ENCODE measurements around the gene C1orf210. TPM values are rescaled to one million over a fixed set of nuclear protein-coding genes. Genes with fewer than 3 reads are reported as not detected.

Gene C1orf210
- polyA plus RNA-seq, 1 donor (not counting 4 experiments of a cell fraction or from before 2014, with no cell fraction given) = 5.6 TPM

DNA sequence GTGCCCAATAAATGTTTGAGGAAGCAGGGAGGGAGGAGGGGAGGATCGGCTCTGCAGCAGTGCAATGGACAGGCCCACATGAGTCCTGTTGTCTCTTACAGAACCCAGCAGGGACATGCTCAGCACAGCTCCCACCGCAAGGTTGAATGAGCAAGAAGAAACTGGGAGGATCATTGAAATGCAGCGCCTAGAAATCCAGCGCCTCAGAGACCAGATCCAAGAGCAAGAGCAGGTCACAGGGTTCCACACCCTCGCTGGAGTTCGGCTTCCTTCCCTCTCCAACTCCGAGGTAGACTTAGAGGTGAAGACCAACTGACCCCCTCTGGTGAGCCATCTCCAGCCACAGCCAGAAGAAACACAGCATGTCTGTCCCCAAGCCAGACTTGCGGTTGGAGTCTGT is 31.5 kb downstream of the C1orf210 start:
- Histone ChIP-seq H3K9me3 (ENCODE audit: control insufficient read depth, low read depth, low read length) (no peaks in the 10 kb centered on the region), H3K27ac (ENCODE audit: control insufficient read depth, insufficient read depth, low read length) (no peak overlapping the region), H3K4me1 (ENCODE audit: control insufficient read depth, extremely low read depth, insufficient read depth, low read length) (no peaks in the 10 kb centered on the region), H3K4me2 (ENCODE audit: control insufficient read depth, extremely low read depth, insufficient read depth, low read depth, low read length) (no peak overlapping the region), H4K20me1 (ENCODE audit: control insufficient read depth, extremely low read depth, insufficient read depth, low read length) (no peaks in the 10 kb centered on the region), H3K79me2 (ENCODE audit: control insufficient read depth, insufficient read depth, low read length) (no peaks in the 10 kb centered on the region), H3K36me3 (ENCODE audit: control insufficient read depth in 2 of 2, extremely low read depth in 1 of 2, insufficient read depth in 2 of 2, low read length in 2 of 2) (no peaks in the 10 kb centered on the region), H3K4me3 (ENCODE audit: control insufficient read depth in 2 of 3, extremely low read depth in 1 of 3, insufficient read depth in 2 of 3, low read depth in 1 of 3, low read length in 3 of 3) (no peak overlapping the region), H3K27me3 (ENCODE audit: control insufficient read depth, extremely low read depth, insufficient read depth, low read length) (peaks cover 16% of the 10 kb centered on the region), H3K9ac (ENCODE audit: control insufficient read depth, extremely low read depth, insufficient read depth, low read length) (no peak overlapping the region), H2AFZ (ENCODE audit: control insufficient read depth, low read length) (no peak overlapping the region), H3K9me1 (ENCODE audit: control insufficient read depth, extremely low read depth, insufficient read depth, low read length) (no peaks in the 10 kb centered on the region)
- no peak for DNase-seq (ENCODE audit: low read depth, low spot score)
- dilution Hi-C loops (cut with MboI; ENCODE audit: extremely low pct_ligation_motif_present, low sequenced_read_pairs) = no loop called here
- no peak for FAIRE-seq
- no peak for TF ChIP-seq EZH2 (IDR thresholded peaks at IDR 0.05; ENCODE audit: low read length)
- TF ChIP-seq, protein P1, sequence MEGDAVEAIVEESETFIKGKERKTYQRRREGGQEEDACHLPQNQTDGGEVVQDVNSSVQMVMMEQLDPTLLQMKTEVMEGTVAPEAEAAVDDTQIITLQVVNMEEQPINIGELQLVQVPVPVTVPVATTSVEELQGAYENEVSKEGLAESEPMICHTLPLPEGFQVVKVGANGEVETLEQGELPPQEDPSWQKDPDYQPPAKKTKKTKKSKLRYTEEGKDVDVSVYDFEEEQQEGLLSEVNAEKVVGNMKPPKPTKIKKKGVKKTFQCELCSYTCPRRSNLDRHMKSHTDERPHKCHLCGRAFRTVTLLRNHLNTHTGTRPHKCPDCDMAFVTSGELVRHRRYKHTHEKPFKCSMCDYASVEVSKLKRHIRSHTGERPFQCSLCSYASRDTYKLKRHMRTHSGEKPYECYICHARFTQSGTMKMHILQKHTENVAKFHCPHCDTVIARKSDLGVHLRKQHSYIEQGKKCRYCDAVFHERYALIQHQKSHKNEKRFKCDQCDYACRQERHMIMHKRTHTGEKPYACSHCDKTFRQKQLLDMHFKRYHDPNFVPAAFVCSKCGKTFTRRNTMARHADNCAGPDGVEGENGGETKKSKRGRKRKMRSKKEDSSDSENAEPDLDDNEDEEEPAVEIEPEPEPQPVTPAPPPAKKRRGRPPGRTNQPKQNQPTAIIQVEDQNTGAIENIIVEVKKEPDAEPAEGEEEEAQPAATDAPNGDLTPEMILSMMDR (optimal IDR thresholded peaks at IDR 0.05 in 1 of 3, IDR thresholded peaks at IDR 0.05 in 1 of 3, conservative IDR thresholded peaks at IDR 0.05 in 1 of 3; ENCODE audit: extremely low read depth in 1 of 3, insufficient read depth in 2 of 3, low read length in 3 of 3) = no peak

DNA sequence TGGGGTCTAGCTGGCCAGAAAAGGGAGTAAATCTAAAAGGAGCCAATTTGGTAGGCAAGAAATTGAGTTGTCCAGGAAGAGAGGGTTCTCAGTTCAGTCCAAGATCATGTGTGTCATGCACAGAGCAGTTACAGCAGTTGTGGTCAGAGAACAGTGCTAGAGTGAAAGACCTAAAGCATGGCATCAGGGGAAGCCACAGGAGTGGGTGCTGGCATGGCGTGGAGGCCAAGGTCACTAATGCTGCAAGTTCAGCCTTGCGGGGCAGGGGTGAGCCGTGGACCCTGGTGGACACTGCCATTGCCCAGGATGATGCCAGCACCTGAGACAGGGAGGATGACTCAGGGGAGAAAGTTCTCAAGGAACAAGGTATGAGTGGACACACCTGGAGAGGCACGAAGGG is 32.2 kb downstream of the C1orf210 start:
- DNase-seq (ENCODE audit: low read depth, low spot score) = no peak
- Histone ChIP-seq H4K20me1 (ENCODE audit: control insufficient read depth, extremely low read depth, insufficient read depth, low read length) (no peaks in the 10 kb centered on the region), H3K9me3 (ENCODE audit: control insufficient read depth, low read depth, low read length) (no peaks in the 10 kb centered on the region), H3K79me2 (ENCODE audit: control insufficient read depth, insufficient read depth, low read length) (no peaks in the 10 kb centered on the region), H2AFZ (ENCODE audit: control insufficient read depth, low read length) (no peak overlapping the region), H3K9me1 (ENCODE audit: control insufficient read depth, extremely low read depth, insufficient read depth, low read length) (no peaks in the 10 kb centered on the region), H3K27me3 (ENCODE audit: control insufficient read depth, extremely low read depth, insufficient read depth, low read length) (peaks cover 16% of the 10 kb centered on the region), H3K4me2 (ENCODE audit: control insufficient read depth, extremely low read depth, insufficient read depth, low read depth, low read length) (no peak overlapping the region), H3K9ac (ENCODE audit: control insufficient read depth, extremely low read depth, insufficient read depth, low read length) (no peak overlapping the region), H3K36me3 (ENCODE audit: control insufficient read depth in 2 of 2, extremely low read depth in 1 of 2, insufficient read depth in 2 of 2, low read length in 2 of 2) (no peaks in the 10 kb centered on the region), H3K4me3 (ENCODE audit: control insufficient read depth in 2 of 3, extremely low read depth in 1 of 3, insufficient read depth in 2 of 3, low read depth in 1 of 3, low read length in 3 of 3) (no peak overlapping the region), H3K27ac (ENCODE audit: control insufficient read depth, insufficient read depth, low read length) (no peak overlapping the region), H3K4me1 (ENCODE audit: control insufficient read depth, extremely low read depth, insufficient read depth, low read length) (no peaks in the 10 kb centered on the region)
- dilution Hi-C loops (cut with MboI; ENCODE audit: extremely low pct_ligation_motif_present, low sequenced_read_pairs) = no loop called here
- no peak for FAIRE-seq
- TF ChIP-seq EZH2 (IDR thresholded peaks at IDR 0.05; ENCODE audit: low read length) = no peak
- TF ChIP-seq, protein P1 (optimal IDR thresholded peaks at IDR 0.05 in 1 of 3, IDR thresholded peaks at IDR 0.05 in 1 of 3, conservative IDR thresholded peaks at IDR 0.05 in 1 of 3; ENCODE audit: extremely low read depth in 1 of 3, insufficient read depth in 2 of 3, low read length in 3 of 3) = no peak
